Left ventricle myocardium inferior (tissue), 1 donor: ENCODE measurements around the gene ZC3H8. TPM values are rescaled to one million over a fixed set of nuclear protein-coding genes. Genes with fewer than 3 reads are reported as not detected.

Source experiments
- DNase-seq: peaks from one replicate; pipeline ENCODE4 v3.0.0-alpha.2; 2020
- H3K27ac ChIP-seq: fragments of 200-600 bp; replicated peaks from 2 replicates; pipeline ENCODE4 v1.8.0; 2021
- H3K27me3 ChIP-seq: fragments of 200-600 bp; 2 replicates; pipeline ENCODE4 v1.8.0; 2021; ENCODE audit warnings: low read depth
- H3K36me3 ChIP-seq: fragments of 200-600 bp; 2 replicates; pipeline ENCODE4 v1.8.0; 2021
- H3K4me1 ChIP-seq: fragments of 200-600 bp; 2 replicates; pipeline ENCODE4 v1.8.0; 2021
- H3K4me3 ChIP-seq: fragments of 200-600 bp; 2 replicates; pipeline ENCODE4 v1.8.0; 2021; ENCODE audit warnings: mild to moderate bottlenecking, moderate library complexity
- H3K9me3 ChIP-seq: fragments of 200-600 bp; replicated peaks from 2 replicates; pipeline ENCODE4 v1.8.0; 2021
- intact Hi-C: fragments of 100-400 bp; cut with micrococcal nuclease; formaldehyde crosslinking; loops from one replicate; pipeline ENCODE4 v1.11.0; 2022
- total RNA-seq: library from RNA; stranded (reverse); fragmentation: NEBNext Ultra II Directional; extraction: Animal tissue kit (Norgen Biotek cat#: 25700); gene quantifications from one replicate; pipeline ENCODE4 v1.2.1, GENCODE V29; 2021
- TF ChIP-seq, protein P1 (sequence below): fragments of 200-600 bp; IDR thresholded peaks from 2 replicates; pipeline ENCODE4 v1.8.0; 2021; ENCODE audit warnings: antibody characterized with exemption, mild to moderate bottlenecking, borderline replicate concordance
- donor health status: DM: no; HTN: yes; CAD: no; lungs with severe emphysema.

Gene ZC3H8
- total RNA-seq, 1 donor from 2014 or later, result 15.2 TPM

- Histone ChIP-seq H3K27me3 (no peaks in the 10 kb centered on the region), H3K9me3 (no peaks in the 10 kb centered on the region), H3K27ac (no peak overlapping the region), H3K36me3 (no peaks in the 10 kb centered on the region), H3K4me1 (no peaks in the 10 kb centered on the region), H3K4me3 (no peak overlapping the region)
- intact Hi-C loops, result no loop called here
- no peak for DNase-seq
- TF ChIP-seq, protein P1, sequence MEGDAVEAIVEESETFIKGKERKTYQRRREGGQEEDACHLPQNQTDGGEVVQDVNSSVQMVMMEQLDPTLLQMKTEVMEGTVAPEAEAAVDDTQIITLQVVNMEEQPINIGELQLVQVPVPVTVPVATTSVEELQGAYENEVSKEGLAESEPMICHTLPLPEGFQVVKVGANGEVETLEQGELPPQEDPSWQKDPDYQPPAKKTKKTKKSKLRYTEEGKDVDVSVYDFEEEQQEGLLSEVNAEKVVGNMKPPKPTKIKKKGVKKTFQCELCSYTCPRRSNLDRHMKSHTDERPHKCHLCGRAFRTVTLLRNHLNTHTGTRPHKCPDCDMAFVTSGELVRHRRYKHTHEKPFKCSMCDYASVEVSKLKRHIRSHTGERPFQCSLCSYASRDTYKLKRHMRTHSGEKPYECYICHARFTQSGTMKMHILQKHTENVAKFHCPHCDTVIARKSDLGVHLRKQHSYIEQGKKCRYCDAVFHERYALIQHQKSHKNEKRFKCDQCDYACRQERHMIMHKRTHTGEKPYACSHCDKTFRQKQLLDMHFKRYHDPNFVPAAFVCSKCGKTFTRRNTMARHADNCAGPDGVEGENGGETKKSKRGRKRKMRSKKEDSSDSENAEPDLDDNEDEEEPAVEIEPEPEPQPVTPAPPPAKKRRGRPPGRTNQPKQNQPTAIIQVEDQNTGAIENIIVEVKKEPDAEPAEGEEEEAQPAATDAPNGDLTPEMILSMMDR, result no peak
Observed at GRCh38 chr2:112195167-112195766, 59.6 kb downstream of the ZC3H8 start.

DNA sequence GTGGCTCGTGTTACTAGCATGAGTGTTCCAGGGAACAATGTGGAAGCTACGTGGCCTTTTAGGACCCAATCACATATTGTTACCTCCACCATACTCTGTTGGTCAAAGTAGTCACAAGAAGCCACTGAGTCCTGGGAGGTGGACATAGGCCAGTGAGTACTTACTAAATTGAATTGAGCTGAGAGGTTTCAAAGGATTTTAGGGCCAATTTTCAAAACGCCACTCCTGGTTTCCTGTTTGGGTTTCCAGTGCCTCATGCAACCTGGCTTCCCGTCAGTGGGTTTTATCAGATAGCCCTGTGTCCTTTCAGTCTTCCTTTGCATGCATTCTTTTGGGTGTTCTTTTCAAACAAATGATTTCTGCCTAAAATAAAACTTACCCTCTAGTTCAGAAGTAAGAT lies 60.4 kb downstream of the ZC3H8 start:
- no peaks in the 10 kb centered on the region for H3K36me3 ChIP-seq
- H3K27me3 ChIP-seq, result no peaks in the 10 kb centered on the region
- H3K27ac ChIP-seq, result no peak overlapping the region
- H3K4me3 ChIP-seq, result no peak overlapping the region
- no peak for DNase-seq
- no peaks in the 10 kb centered on the region for H3K4me1 ChIP-seq
- no peaks in the 10 kb centered on the region for H3K9me3 ChIP-seq
- intact Hi-C loops, result no loop called here
- TF ChIP-seq, protein P1, result no peak

DNA sequence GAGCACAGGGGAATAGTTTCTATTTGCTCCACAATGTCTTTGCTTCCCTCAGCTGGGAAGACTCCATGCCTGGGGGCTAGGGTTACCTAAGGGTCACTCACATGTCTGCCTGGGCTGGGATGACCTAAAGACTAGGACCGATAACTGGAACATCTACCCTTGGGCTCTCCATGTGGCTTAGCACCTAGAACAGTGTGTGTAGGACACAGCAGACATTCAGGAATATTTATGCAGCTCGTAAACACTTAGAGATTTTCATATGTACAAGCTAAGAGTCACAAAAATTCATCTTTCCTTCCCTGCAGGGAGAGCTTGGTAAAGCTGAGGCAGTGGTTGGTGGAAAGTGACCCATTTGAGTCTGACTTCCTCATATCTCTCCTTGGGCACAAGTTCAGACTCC lies 60.8 kb downstream of the ZC3H8 start:
- TF ChIP-seq, protein P1, result no peak
- Histone ChIP-seq H3K27me3 (no peaks in the 10 kb centered on the region), H3K9me3 (no peaks in the 10 kb centered on the region), H3K4me3 (no peak overlapping the region), H3K4me1 (no peaks in the 10 kb centered on the region), H3K36me3 (no peaks in the 10 kb centered on the region), H3K27ac (no peak overlapping the region)
- intact Hi-C loops, result no loop called here
- no peak for DNase-seq

GRCh38 chr2:112189001-112189556 lies 65.8 kb downstream of the ZC3H8 start:
- no peak for DNase-seq
- Histone ChIP-seq H3K4me1 (no peaks in the 10 kb centered on the region), H3K27ac (no peak overlapping the region), H3K27me3 (peaks cover under 1% of the 10 kb centered on the region), H3K36me3 (no peaks in the 10 kb centered on the region), H3K4me3 (no peak overlapping the region), H3K9me3 (no peaks in the 10 kb centered on the region)
- intact Hi-C loops, result no loop called here
- TF ChIP-seq, protein P1, result no peak

DNA sequence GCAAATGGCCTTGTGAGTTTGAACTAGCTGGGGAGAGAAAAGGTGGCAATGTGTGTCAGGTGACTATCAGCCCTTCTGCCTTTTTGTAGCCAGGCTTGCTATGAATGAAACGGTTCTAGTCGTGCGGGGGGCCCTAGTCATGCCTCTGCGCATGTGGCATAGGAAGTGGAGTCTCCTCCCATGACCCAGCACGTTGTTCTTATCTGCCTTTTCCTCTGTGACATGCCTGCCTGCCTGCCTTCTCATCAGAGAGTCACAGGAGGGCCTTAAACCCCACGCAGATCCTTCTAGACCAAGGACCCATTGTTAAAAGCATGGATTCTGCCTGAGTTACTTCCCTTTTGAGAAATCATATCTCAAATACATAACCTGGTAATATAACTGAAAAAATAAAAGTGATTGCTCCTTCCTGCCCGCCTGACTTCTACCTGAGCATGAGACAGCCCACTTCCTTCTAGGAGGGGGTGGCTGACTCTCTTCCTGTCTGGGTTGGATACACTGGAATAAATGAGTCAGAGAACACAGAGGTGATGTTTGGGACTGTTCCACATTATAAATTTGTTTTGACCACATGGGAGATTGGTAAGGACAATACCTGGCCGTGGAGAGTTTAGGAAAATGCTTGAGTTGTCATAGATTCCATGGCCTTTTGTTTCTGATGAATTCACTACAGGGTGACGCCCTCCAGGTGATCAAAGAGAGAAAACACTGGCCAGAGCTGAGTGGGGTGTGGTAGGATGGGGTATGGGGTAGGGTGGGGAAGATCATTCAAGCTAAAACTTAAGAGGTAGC lies 66.8 kb downstream of the ZC3H8 start:
- TF ChIP-seq, protein P1, result no peak
- Histone ChIP-seq H3K27ac (no peak overlapping the region), H3K27me3 (peaks cover 4% of the 10 kb centered on the region), H3K4me3 (no peak overlapping the region), H3K9me3 (no peaks in the 10 kb centered on the region), H3K4me1 (no peaks in the 10 kb centered on the region), H3K36me3 (no peaks in the 10 kb centered on the region)
- DNase-seq, result no peak
- intact Hi-C loops, result no loop called here
